ENCODE measurements around the gene B3GNT7.
"Not testable (repeated sequence)": the region's sequence is repeated elsewhere in the genome, so short reads cannot be mapped to it uniquely, and the experiment has no call there.

GRCh38 chr2:231375994-231376615 lies 19.4 kb upstream of the B3GNT7 start:
- TF ChIP-seq CTCF, EZH2, EZH2phosphoT487 (IDR thresholded peaks at IDR 0.05): not testable (repeated sequence)

Data from neural progenitor cell (in vitro differentiated cells).